ENCODE data around the gene KCNIP4. TPM values are rescaled to one million over a fixed set of nuclear protein-coding genes. Genes with fewer than 3 reads are reported as not detected.

KCNIP4 gene
- polyA plus RNA-seq, 3 donors = 0.09 to 0.25 TPM; not detected in 1

DNA sequence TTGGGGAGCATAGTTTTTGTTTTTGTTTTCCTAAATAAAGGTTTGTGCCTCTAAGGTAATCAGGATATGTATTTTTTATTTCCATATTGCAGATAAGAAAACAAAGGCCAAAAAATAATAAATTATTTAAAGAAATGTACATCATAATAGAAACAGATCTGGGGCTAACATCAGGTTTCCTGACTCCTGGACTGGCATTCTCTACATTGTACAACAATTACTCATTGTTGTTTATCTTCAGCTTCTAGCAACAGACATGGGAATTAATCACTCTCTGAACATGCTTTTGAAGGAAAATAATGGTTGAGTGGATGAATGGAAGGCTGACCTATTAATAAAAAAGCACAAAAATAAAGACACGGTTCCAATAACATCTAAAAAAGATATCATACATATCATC, 146.2 kb downstream of the KCNIP4 start:
- Histone ChIP-seq H2AFZ (ENCODE audit: insufficient read depth, low read depth, low read length, poor library complexity, severe bottlenecking) (no peak overlapping the region), H3K27ac (ENCODE audit: low read depth in 1 of 2, low read length in 2 of 2) (no peak overlapping the region), H4K20me1 (ENCODE audit: insufficient read depth, low read length) (no peaks in the 10 kb centered on the region), H3K4me2 (replicated peaks; ENCODE audit: extremely low read depth, low read length, poor library complexity, severe bottlenecking) (no peak overlapping the region), H3K79me2 (ENCODE audit: insufficient read depth, low read length) (no peaks in the 10 kb centered on the region), H3K4me1 (ENCODE audit: control insufficient read depth in 1 of 2, insufficient read depth in 2 of 2, low read length in 2 of 2) (no peaks in the 10 kb centered on the region), H3K4me3 (replicated peaks in 1 of 3; ENCODE audit: low read depth in 2 of 3, low read length in 3 of 3) (no peak overlapping the region), H3K36me3 (replicated peaks in 1 of 2; ENCODE audit: control insufficient read depth in 1 of 2, insufficient read depth in 2 of 2, low read length in 2 of 2) (no peaks in the 10 kb centered on the region), H3K27me3 (ENCODE audit: control insufficient read depth in 2 of 2, insufficient read depth in 2 of 2, low read length in 2 of 2) (no peaks in the 10 kb centered on the region), H3K9me3 (replicated peaks in 1 of 2; ENCODE audit: control insufficient read depth in 1 of 2, insufficient read depth in 1 of 2, low read length in 2 of 2) (no peaks in the 10 kb centered on the region), H3K9ac (ENCODE audit: insufficient read depth, low read length, poor library complexity, severe bottlenecking) (no peak overlapping the region)
- no peak for DNase-seq
- Mint-ChIP-seq H3K4me3 (no peak overlapping the region), H3K36me3 (no peaks in the 10 kb centered on the region), H3K27ac (no peak overlapping the region), H3K9me3 (no peaks in the 10 kb centered on the region), H3K4me1 (no peaks in the 10 kb centered on the region), H3K27me3 (ENCODE audit: low read depth in 3 of 3) (peaks cover 1 to 4% (median 2%) of the 10 kb centered on the region in 3 donors)
- 83% methylated on average over 1 of the region's 1 CpG for WGBS (ENCODE audit: insufficient coverage)
- intact Hi-C loops (cut with micrococcal nuclease) = no loop called here
- no peak for TF ChIP-seq CTCF (IDR thresholded peaks at IDR 0.05)

GRCh38 chr4:21801661-21802385, 146.7 kb downstream of the KCNIP4 start:
- Histone ChIP-seq H4K20me1 (ENCODE audit: insufficient read depth, low read length) (no peaks in the 10 kb centered on the region), H3K9ac (ENCODE audit: insufficient read depth, low read length, poor library complexity, severe bottlenecking) (no peak overlapping the region), H3K36me3 (replicated peaks in 1 of 2; ENCODE audit: control insufficient read depth in 1 of 2, insufficient read depth in 2 of 2, low read length in 2 of 2) (no peaks in the 10 kb centered on the region), H2AFZ (ENCODE audit: insufficient read depth, low read depth, low read length, poor library complexity, severe bottlenecking) (no peak overlapping the region), H3K4me2 (replicated peaks; ENCODE audit: extremely low read depth, low read length, poor library complexity, severe bottlenecking) (no peak overlapping the region), H3K4me3 (replicated peaks in 1 of 3; ENCODE audit: low read depth in 2 of 3, low read length in 3 of 3) (no peak overlapping the region), H3K4me1 (ENCODE audit: control insufficient read depth in 1 of 2, insufficient read depth in 2 of 2, low read length in 2 of 2) (no peaks in the 10 kb centered on the region), H3K79me2 (ENCODE audit: insufficient read depth, low read length) (no peaks in the 10 kb centered on the region), H3K27me3 (ENCODE audit: control insufficient read depth in 2 of 2, insufficient read depth in 2 of 2, low read length in 2 of 2) (no peaks in the 10 kb centered on the region), H3K27ac (ENCODE audit: low read depth in 1 of 2, low read length in 2 of 2) (no peak overlapping the region), H3K9me3 (replicated peaks in 1 of 2; ENCODE audit: control insufficient read depth in 1 of 2, insufficient read depth in 1 of 2, low read length in 2 of 2) (no peaks in the 10 kb centered on the region)
- intact Hi-C loops (cut with micrococcal nuclease) = no loop called here
- H3K27ac Mint-ChIP-seq = no peak overlapping the region
- WGBS (ENCODE audit: insufficient coverage) = 90% methylated on average over 3 of the region's 5 CpGs
- H3K4me1 Mint-ChIP-seq = no peaks in the 10 kb centered on the region
- no peaks in the 10 kb centered on the region for H3K36me3 Mint-ChIP-seq
- TF ChIP-seq CTCF (IDR thresholded peaks at IDR 0.05) = no peak
- H3K27me3 Mint-ChIP-seq (ENCODE audit: low read depth in 3 of 3) = peaks cover 1 to 4% (median 2%) of the 10 kb centered on the region in 3 donors
- DNase-seq = no peak
- H3K4me3 Mint-ChIP-seq = no peak overlapping the region
- H3K9me3 Mint-ChIP-seq = no peaks in the 10 kb centered on the region

All from CD14-positive monocyte (primary cell).